Liver (tissue), 9 donors: ENCODE data around the gene F13A1. TPM values are rescaled to one million over a fixed set of nuclear protein-coding genes. Genes with fewer than 3 reads are reported as not detected.

Source experiments
- DNase-seq: peaks from one replicate; pipeline ENCODE4 v3.0.0-alpha.2; 2017; ENCODE audit warnings: low spot score
- H3K27ac ChIP-seq, 2 donors: one replicate each; pipeline ENCODE4 v1.7.0; 2013; ENCODE audit warnings: inconsistent platforms in 2 of 2, low read length in 2 of 2, control low read depth in 1 of 2, low read depth in 1 of 2, mild to moderate bottlenecking in 1 of 2
- H3K27me3 ChIP-seq, 4 donors: one replicate each; pipeline versions ENCODE4 v1.6.1 to v1.7.0; 2013; ENCODE audit warnings: low read length in 3 of 4, inconsistent platforms in 1 of 4, mild to moderate bottlenecking in 1 of 4, moderate library complexity in 1 of 4; ENCODE audit not compliant: control insufficient read depth in 4 of 4, insufficient read depth in 4 of 4
- H3K36me3 ChIP-seq, 4 donors: one replicate each; pipeline versions ENCODE4 v1.6.1 to v1.7.0; 2013; ENCODE audit warnings: low read length in 3 of 4, mild to moderate bottlenecking in 3 of 4, low read depth in 1 of 4, moderate library complexity in 1 of 4; ENCODE audit not compliant: control insufficient read depth in 4 of 4, insufficient read depth in 3 of 4
- H3K4me1 ChIP-seq, 4 donors: one replicate each; pipeline versions ENCODE4 v1.6.1 to v1.7.0; 2013; ENCODE audit warnings: low read length in 3 of 4, mild to moderate bottlenecking in 3 of 4, moderate library complexity in 1 of 4; ENCODE audit not compliant: control insufficient read depth in 4 of 4, insufficient read depth in 4 of 4
- H3K4me3 ChIP-seq, 3 donors: one replicate each; pipeline versions ENCODE4 v1.6.1 to v1.7.0; 2013; ENCODE audit warnings: low read length in 3 of 3, control low read depth in 1 of 3, low read depth in 1 of 3, mild to moderate bottlenecking in 1 of 3
- H3K9ac ChIP-seq, 2 donors: one replicate each; pipeline ENCODE4 v1.7.0; 2013; ENCODE audit warnings: low read length in 2 of 2, mild to moderate bottlenecking in 2 of 2, moderate library complexity in 2 of 2, control low read depth in 1 of 2, low read depth in 1 of 2
- H3K9me3 ChIP-seq, 4 donors: one replicate each; pipeline versions ENCODE4 v1.6.1 to v1.7.0; 2013; ENCODE audit warnings: low read length in 3 of 4; ENCODE audit not compliant: control insufficient read depth in 4 of 4
- ATF3 ChIP-seq: IDR thresholded peaks from 2 replicates; pipeline ENCODE4 v1.6.1; 2016; ENCODE audit warnings: antibody characterized with exemption
- EGR1 ChIP-seq, 2 donors: IDR thresholded peaks; 2 replicates each; pipeline ENCODE4 v1.6.1; 2016 to 2018; ENCODE audit warnings: antibody characterized with exemption in 2 of 2, low read depth in 2 of 2
- FOXA1 ChIP-seq: IDR thresholded peaks from 2 replicates; pipeline ENCODE4 v1.6.1; 2016; ENCODE audit warnings: antibody characterized with exemption
- FOXA2 ChIP-seq: IDR thresholded peaks from 2 replicates; pipeline ENCODE4 v1.6.1; 2016; ENCODE audit warnings: antibody characterized with exemption
- GABPA ChIP-seq, 2 donors: IDR thresholded peaks in 1 of 2; conservative IDR thresholded peaks in 1 of 2; 2 replicates each; pipeline ENCODE4 v1.6.1; 2016; ENCODE audit warnings: antibody characterized with exemption in 2 of 2, mild to moderate bottlenecking in 1 of 2, moderate library complexity in 1 of 2
- HNF4A ChIP-seq, 2 donors: conservative IDR thresholded peaks; 2 replicates each; pipeline ENCODE4 v1.6.1; 2016; ENCODE audit warnings: antibody characterized with exemption in 2 of 2, mild to moderate bottlenecking in 2 of 2
- HNF4G ChIP-seq: IDR thresholded peaks from 2 replicates; pipeline ENCODE4 v1.6.1; 2016; ENCODE audit warnings: antibody characterized with exemption
- JUND ChIP-seq, 2 donors: IDR thresholded peaks; 2 replicates each; pipeline ENCODE4 v1.6.1; 2016; ENCODE audit warnings: antibody characterized with exemption in 2 of 2
- MAX ChIP-seq: IDR thresholded peaks from 2 replicates; pipeline ENCODE4 v1.6.1; 2016; ENCODE audit warnings: antibody characterized with exemption
- NR2F2 ChIP-seq: IDR thresholded peaks from 2 replicates; pipeline ENCODE4 v1.6.1; 2016; ENCODE audit warnings: antibody characterized with exemption
- RAD21 ChIP-seq, 2 donors: IDR thresholded peaks; 2 replicates each; pipeline ENCODE4 v1.6.1; 2016; ENCODE audit warnings: antibody characterized with exemption in 2 of 2, mild to moderate bottlenecking in 2 of 2
- REST ChIP-seq: IDR thresholded peaks from 2 replicates; pipeline ENCODE4 v1.6.1; 2016; ENCODE audit warnings: antibody characterized with exemption, mild to moderate bottlenecking
- RXRA ChIP-seq, 2 donors: IDR thresholded peaks; 2 replicates each; pipeline ENCODE4 v1.6.1; 2017 to 2018; ENCODE audit warnings: antibody characterized with exemption in 2 of 2, mild to moderate bottlenecking in 1 of 2
- SP1 ChIP-seq: IDR thresholded peaks from 2 replicates; pipeline ENCODE4 v1.6.1; 2018; ENCODE audit warnings: antibody characterized with exemption, mild to moderate bottlenecking
- TAF1 ChIP-seq: conservative IDR thresholded peaks from 2 replicates; pipeline ENCODE4 v1.6.1; 2016; ENCODE audit warnings: antibody characterized with exemption, mild to moderate bottlenecking
- YY1 ChIP-seq: IDR thresholded peaks from 2 replicates; pipeline ENCODE4 v1.6.1; 2016; ENCODE audit warnings: antibody characterized with exemption, mild to moderate bottlenecking
- ZBTB33 ChIP-seq: IDR thresholded peaks from 2 replicates; pipeline ENCODE4 v1.6.1; 2016; ENCODE audit warnings: antibody characterized with exemption
- WGBS: extraction: QIAGEN DNeasy Blood & Tissue Kit; methylation state at CpG from one replicate; pipeline ENCODE4 v1.1.7; 2013; 5-methylcytosine and 5-hydroxymethylcytosine counted together
- polyA plus RNA-seq, 2 donors: library from polyadenylated mRNA; stranded (reverse) in 1 of 2; unstranded in 1 of 2; fragments of 200-250 nt in 1 of 2; fragments of >200 nt in 1 of 2; fragmentation: Nextera tagmentation in 1 of 2; extraction: Ambion mirVana in 1 of 2; gene quantifications; one replicate each; pipeline versions ENCODE4 v1.2.1 to v1.2.3, GENCODE V29; 2013 to 2015
- total RNA-seq, 2 donors: library from RNA; depleted of rRNA; stranded (reverse); fragments of >200 nt; gene quantifications; one replicate each; pipeline ENCODE4 v1.2.3, GENCODE V29; 2014
- TF ChIP-seq, protein P1 (sequence below): fragments of 150-350 bp; IDR thresholded peaks from 2 replicates; pipeline ENCODE4 v1.5.1; 2017; ENCODE audit warnings: improper control_type of control experiment, low read depth, low read length; ENCODE audit not compliant: missing input control
- donor health status: healthy.
- donor health status: healthy.
- donor health status: healthy.
- donor health status: healthy.
- donor health status: healthy.

F13A1 gene
- total and polyA plus RNA-seq, 4 donors, result 0.46 to 18.3 (median 5.1) TPM

- WGBS, result 76% methylated on average over 7 of the region's 7 CpGs
- no peak for DNase-seq
- Histone ChIP-seq H3K27me3 (peaks cover 0 to 8% (median 0%) of the 10 kb centered on the region in 4 donors), H3K4me1 (no peaks in the 10 kb centered on the region), H3K27ac (no peak overlapping the region), H3K9me3 (no peaks in the 10 kb centered on the region), H3K36me3 (no peaks in the 10 kb centered on the region), H3K9ac (no peak overlapping the region), H3K4me3 (no peak overlapping the region)
- TF ChIP-seq TAF1, result no peak
- TF ChIP-seq REST, result no peak
- TF ChIP-seq YY1, result no peak
- TF ChIP-seq HNF4G, result no peak
- no peak for TF ChIP-seq SP1
- no peak for TF ChIP-seq JUND (IDR thresholded peaks at IDR 0.05)
- TF ChIP-seq MAX, result no peak
- no peak for TF ChIP-seq FOXA1
- no peak for TF ChIP-seq NR2F2
- no peak for TF ChIP-seq ATF3
- TF ChIP-seq, protein P1, sequence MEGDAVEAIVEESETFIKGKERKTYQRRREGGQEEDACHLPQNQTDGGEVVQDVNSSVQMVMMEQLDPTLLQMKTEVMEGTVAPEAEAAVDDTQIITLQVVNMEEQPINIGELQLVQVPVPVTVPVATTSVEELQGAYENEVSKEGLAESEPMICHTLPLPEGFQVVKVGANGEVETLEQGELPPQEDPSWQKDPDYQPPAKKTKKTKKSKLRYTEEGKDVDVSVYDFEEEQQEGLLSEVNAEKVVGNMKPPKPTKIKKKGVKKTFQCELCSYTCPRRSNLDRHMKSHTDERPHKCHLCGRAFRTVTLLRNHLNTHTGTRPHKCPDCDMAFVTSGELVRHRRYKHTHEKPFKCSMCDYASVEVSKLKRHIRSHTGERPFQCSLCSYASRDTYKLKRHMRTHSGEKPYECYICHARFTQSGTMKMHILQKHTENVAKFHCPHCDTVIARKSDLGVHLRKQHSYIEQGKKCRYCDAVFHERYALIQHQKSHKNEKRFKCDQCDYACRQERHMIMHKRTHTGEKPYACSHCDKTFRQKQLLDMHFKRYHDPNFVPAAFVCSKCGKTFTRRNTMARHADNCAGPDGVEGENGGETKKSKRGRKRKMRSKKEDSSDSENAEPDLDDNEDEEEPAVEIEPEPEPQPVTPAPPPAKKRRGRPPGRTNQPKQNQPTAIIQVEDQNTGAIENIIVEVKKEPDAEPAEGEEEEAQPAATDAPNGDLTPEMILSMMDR, result no peak
- no peak for TF ChIP-seq EGR1 (IDR thresholded peaks at IDR 0.05; ENCODE audit: low read depth in 2 of 2)
- no peak for TF ChIP-seq RXRA (IDR thresholded peaks at IDR 0.05)
- no peak for TF ChIP-seq GABPA (IDR thresholded peaks at IDR 0.05 in 1 of 2, conservative IDR thresholded peaks at IDR 0.05 in 1 of 2)
- no peak for TF ChIP-seq RAD21 (IDR thresholded peaks at IDR 0.05)
- TF ChIP-seq FOXA2, result no peak
These were observed 76.6 kb downstream of the F13A1 start for GRCh38 chr6:6243846-6244245.

DNA sequence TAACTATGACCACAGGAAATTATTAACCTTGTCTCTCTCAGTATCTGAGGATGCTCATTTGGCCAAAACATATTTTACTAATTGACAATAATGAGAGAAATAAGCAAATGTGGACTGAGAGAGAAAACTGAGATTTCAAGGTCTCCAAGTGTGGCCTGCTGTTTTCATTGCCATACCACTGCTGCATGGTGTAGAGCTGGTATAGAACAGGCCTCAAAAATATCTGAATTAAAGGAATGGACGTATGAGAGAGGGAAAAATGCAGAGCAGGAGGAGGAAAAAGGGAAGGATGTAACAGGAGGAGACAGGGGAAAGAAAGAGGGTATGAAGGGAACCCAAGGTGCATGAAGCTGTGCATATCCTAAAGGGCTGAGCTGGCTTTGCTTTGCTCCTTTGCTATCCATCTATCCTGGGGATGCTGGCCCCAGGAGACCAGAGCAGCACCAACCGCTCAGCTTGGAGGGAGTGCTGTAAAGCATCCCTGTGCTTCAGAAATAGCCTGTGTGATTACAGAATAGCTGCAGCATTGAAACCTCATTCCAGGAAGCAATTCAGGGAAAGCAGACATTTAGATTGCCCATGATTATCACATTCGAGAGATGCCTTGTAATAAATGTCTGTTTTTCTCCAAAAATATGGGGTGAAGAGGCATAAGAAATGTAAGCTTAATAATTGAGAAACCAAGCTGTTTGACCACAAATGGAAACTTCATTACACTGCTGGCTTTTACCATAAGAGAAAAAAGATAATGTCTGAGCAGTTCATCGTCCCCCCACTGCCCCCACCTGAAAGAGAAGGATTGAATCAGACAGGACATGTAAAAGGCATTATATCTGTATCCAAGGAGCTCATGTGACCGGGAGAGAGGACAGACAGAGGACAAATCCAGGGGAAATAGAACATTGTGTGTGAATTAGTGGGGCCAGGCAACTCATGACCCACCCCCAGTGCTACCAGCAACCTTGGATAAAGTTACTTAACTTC lies 80.6 kb downstream of the F13A1 start:
- Histone ChIP-seq H3K27me3 (peaks cover 0 to 8% (median 0%) of the 10 kb centered on the region in 4 donors), H3K36me3 (no peaks in the 10 kb centered on the region), H3K27ac (no peak overlapping the region), H3K9ac (no peak overlapping the region), H3K4me1 (no peaks in the 10 kb centered on the region), H3K9me3 (no peaks in the 10 kb centered on the region), H3K4me3 (no peak overlapping the region)
- TF ChIP-seq MAX (no peak), FOXA2 (no peak), HNF4G (no peak), HNF4A (conservative IDR thresholded peaks at IDR 0.05) (no peak), FOXA1 (no peak), RXRA (IDR thresholded peaks at IDR 0.05) (no peak), NR2F2 (no peak), SP1 (no peak), ZBTB33 (no peak)
- no peak for DNase-seq
- WGBS, result 55% methylated on average over 5 of the region's 5 CpGs
